Hindlimb muscle (tissue), 1 donor: ENCODE data around the gene LDLRAP1. TPM values are rescaled to one million over a fixed set of nuclear protein-coding genes. Genes with fewer than 3 reads are reported as not detected.
A peak's percentile ranks its signal among the peaks of the same experiment; 100 is the strongest.

Experiments
- DNase-seq: peaks from one replicate; pipeline ENCODE4 v3.0.0-alpha.2; 2013
- polyA plus RNA-seq: library from polyadenylated mRNA; unstranded; fragments of 120-200 nt; gene quantifications from one replicate; pipeline ENCODE4 v1.2.1, GENCODE V29; 2013; ENCODE audit not compliant: insufficient read length

LDLRAP1 gene
- polyA plus RNA-seq, 1 donor: 14.5 TPM

DNA sequence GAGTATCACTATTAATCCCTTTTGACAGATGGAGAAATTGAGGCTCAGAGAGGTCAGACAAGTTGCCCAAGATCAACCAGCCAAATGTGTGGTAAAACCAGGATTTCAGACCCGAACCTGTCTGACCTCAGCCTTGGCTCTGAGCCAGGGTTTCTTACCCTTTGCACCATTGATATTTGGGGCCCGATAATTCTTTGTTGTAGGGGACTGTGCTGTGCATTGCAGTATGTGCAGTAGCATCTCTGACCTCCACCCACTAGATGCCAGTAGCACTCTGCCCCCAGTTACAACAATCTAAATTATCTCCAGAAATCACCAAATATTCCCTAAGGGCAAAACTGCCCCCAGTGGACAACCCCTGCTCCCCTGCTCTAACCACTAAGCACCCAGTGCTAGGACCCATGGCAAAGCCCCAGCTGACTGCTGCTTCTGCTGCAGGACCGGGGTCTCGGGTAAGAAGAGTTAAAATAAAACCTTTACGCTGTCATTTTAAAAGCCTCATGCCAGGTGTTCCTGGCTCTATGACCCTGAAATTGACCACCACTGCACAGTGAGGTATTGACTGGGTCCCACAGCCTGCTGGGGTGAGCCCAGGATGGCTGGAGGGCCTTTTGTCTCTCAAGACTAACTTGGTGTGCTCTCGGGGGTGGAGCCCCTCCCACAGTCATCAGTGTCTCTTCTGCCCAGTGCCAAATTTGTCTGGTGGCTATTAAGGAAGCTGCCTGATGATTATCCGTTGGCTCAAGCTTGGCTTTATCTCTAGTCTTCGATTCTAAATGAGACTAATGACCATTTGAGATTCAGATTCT is 67.6 kb downstream of the LDLRAP1 start:
- no peak for DNase-seq

DNA sequence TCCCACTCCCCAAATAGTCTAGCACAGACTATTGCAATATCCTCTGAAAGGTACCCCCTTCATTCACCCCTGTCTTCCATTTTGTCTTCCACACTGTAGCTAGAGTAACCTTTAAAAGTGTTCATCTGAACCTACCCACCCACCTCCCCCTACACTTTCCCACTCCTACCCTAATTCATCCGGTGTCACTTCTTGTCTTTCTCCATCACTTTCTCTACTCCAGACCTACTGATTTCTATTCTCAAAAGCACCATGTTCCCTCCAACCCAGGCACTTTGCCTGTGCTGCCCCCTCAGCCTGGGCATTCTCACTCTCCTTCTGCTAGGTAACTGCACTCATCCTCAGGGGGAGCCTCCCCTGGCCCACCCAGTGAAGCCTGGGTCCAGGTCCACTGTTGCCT is 68.4 kb downstream of the LDLRAP1 start:
- no peak for DNase-seq

DNA sequence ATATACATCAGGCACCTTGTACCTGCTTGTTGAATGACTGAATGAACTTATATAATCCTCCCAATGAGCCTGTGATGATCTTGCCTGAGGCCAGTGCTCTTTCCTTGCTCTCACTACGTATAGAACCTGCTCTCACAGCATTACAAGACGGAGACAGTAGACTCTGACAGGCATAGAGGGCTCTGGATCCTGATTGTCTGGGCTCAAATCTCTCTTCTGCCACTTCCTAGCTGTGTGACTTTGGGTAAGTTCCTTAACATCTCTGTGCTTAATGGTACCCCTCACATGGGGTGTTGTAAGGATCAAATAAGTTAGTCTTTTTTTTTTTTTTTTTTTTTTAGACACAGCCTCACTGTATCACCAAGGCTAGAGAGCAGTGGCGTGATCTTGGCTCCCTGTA is 69.0 kb downstream of the LDLRAP1 start:
- no peak for DNase-seq

DNA sequence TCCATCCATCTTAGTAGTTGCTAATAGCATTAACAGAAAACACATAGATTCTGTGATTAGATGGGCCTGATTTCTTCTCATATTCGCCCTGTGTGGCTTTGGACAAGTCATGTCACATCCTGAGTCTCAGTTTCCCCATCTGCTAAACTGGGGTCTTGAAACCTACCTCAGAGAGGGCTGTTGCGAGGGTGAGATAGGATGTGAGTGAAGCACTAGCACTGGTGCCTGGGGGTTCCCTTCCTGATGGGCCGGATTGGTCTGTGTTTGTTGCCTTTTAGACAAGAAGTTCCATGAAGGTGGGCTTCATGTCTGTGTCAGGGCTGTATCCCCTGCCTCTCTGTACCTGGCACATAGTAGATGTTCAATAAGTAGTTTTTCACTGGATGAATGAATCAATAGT is 69.7 kb downstream of the LDLRAP1 start:
- no peak for DNase-seq

DNA sequence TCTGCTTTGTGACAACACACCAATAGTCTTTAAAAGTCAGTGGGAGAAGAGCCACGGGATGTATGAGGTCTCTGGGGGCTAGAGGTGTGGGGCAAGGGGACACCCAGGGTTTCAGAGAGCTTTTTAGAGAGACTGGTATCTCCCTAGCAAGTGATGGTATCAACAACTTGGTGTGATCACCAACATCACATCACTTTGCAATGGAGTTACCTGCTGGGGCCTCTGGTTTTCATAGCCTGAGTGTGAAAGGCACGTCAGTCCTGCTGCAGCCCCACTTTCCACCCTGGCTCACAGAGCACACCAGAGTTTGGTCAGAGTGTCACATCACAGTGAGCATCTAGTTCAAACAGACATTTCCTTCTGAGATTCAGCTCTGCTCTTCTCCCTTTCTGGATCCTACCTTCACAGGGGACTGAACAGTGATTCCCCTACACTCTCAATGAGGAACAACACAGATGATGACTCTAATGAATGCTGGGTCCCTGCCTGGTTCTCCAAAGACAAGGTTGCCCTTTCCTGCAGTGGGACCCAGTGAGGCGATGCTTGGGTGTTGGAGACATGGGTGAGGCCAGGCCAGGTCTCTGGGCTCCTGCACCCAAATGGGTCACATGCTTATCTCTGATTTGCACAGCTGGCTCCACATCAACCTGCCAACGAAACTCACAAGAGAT is 71.2 kb downstream of the LDLRAP1 start:
- no peak for DNase-seq

DNA sequence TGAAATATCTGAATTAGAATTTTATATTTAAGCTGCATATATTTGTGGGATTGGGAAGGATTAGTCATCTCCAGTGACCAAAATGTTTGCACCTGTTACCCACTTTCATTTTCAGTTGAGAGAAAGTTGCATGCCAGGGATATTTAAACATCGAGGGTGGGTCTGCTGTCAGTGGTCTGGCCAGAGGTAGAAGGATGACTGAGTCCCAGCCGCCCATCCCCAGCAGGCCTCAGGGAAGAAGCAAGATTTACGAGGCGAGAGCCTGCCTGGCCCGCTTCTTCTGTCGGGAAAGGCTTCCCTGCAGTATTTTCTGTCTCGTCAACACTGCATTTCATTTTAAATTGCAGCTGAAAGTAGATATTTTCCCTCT is 71.8 kb downstream of the LDLRAP1 start:
- no peak for DNase-seq

DNA sequence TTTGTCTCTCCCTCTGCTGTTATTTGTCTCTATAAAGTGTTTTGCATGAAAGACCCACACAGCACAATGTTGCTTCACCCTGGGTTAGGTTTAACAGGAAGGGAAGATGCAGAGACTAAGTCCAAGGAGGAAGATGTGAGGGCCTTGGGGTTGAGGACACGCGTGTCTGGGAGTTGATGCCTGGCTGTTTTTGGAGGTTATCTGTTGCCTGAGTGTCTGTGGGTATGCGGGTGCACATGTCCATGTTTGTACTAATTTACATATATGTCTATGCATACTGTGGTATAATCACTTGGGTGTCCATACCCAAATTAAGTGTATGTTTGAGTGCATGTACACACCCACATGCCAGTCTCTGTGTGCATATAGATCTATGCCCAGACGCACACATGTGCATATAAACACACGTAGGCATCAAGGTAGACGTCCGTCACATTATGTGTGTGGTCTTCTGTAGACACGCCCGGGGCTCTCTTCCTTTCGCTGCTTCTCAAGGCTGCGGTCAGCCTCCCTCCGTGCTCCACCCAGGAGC is 72.2 kb downstream of the LDLRAP1 start:
- no peak for DNase-seq

DNA sequence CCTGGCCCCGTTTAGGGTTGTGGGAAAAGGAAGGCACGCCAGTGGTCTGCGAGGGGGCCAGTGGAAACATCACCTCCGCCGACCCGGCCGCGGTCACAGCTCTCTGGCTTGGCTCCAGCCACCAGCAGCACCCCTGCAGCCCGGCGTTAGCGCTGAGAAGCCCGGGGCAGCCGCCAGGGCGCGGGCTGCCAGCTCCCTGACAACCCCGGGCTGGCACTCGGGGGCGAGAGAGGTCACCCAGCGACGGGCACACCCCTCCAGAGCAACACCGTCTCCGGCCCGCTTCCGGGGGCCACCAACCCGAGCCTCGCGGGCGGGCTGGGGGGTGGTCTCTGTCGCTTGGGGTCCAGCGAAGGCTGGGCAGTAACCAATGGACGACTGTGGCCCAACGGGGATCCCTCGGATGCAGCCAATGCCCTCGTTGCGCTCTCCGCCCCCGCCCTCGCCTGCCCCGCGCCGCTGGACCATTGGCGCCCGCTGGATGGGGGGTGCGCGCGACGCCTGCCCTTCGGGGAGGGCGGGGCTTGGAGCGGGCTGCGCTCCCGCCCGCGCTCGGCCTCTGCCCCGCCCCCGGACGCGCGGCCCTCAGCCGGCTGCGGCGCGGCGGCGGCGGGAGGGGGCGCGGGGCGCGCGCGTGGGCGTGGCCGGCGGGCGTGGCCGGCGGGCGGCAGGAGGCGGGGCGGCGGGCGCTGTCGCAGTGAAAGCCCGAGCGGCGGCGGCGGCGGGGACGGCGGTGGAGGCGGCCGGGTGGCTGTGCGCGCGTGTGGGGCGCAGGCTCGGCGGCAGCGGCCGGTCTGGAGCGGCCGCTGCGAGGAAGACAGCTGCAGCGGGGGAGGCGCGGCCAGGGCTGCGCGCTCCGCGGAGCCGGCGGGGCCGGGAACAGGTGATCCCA is 72.9 kb downstream of the LDLRAP1 start, which contains the start of gene MAN1C1:
MAN1C1 (plus strand) TSS at position 697 of the 892 bp plus-strand sequence. CDS start 1,007 bp downstream, outside the sequence.
- DNase-seq: peak; percentile 86

DNA sequence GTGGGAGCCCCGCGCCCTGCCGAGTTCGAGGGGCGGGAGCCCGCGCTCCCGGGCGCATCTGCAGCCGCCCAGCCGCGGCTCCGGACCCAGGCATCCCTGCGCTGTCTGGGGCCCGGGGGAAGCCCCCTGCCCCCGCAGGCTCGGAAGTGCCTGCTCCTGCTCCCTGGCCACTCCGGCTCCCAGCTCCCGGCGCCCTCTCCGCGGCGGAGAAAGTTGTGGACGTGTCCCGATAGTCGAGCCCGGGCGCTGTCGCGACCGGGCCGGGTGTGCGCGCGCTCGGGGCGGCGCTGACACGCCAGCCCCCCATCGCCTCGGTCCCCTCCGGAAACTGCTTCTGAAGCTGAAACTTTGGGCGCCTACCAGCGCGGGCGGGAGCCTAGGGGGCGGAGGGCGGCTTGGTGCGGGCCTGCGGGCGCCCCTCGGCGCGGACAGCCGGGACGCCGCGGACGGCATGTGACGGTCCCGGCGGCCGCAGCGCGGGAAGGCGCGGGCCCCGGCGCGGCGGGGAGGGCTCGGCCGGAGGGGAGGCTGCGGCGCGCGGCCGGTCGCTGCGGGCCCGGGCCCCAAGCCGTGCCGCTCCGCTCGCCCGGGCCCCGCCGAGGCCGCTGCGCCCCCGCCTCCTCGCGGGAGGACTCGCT is 73.7 kb downstream of the LDLRAP1 start:
- no peak for DNase-seq

DNA sequence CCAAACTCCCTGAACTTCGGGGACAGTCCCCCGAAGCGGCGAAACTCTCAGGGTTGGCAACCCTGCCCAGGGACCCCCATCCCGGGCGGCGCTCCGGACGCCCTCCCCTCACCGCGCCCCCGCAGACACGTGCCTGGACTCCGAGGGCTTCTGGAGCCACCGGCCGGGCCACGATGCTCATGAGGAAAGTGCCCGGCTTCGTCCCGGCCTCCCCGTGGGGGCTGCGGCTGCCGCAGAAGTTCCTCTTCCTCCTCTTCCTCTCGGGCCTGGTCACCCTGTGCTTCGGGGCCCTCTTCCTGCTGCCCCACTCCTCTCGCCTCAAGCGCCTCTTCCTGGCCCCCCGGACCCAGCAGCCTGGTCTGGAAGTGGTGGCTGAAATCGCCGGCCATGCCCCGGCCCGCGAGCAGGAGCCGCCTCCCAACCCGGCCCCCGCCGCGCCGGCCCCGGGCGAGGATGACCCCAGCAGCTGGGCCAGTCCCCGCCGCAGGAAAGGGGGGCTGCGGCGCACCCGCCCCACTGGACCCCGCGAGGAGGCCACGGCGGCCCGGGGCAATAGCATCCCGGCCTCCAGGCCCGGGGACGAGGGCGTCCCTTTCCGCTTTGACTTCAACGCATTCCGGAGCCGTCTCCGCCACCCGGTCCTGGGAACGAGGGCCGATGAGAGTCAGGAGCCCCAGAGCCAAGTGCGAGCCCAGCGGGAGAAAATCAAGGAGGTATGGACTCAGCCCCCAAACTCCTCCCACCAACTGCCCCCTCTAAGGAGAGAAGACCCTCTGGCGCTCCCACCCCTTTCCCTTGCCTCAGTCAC is 74.4 kb downstream of the LDLRAP1 start:
- DNase-seq: no peak

DNA sequence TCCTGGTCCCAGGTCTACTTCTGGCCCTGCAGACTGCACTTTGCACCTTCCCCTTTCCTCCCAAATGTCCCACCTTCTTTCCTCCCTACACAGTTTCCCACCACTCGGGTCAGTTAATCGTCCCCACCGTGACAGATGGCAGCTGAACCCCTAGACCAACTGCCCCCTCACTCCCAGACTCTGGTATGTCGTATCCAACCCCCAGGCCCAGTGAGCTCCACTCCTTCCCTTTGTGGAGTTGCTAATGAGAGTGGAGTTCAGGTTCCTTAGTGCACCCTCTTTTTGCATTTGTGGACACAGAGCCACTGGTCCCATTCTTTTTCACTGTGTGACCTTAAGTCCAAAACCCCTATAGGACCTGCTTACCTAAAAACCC is 75.0 kb downstream of the LDLRAP1 start:
- DNase-seq: no peak

Other genes with a start within 250 kb of the LDLRAP1 start
- gene TMEM50A, start 205.3 kb upstream of the LDLRAP1 start, polyA plus RNA-seq: 54.2 TPM
- 2.6 TPM for gene RHCE, start 122.8 kb upstream of the LDLRAP1 start, polyA plus RNA-seq
- gene MACO1, start 112.7 kb upstream of the LDLRAP1 start, polyA plus RNA-seq: 20.0 TPM
- 14.2 TPM for gene MAN1C1, start 73.2 kb downstream of the LDLRAP1 start, polyA plus RNA-seq